ENCODE results near the gene MORN3.
"Not testable (repeated sequence)": the region's sequence is repeated elsewhere in the genome, so short reads cannot be mapped to it uniquely, and the experiment has no call there.

The MORN3 gene

DNA sequence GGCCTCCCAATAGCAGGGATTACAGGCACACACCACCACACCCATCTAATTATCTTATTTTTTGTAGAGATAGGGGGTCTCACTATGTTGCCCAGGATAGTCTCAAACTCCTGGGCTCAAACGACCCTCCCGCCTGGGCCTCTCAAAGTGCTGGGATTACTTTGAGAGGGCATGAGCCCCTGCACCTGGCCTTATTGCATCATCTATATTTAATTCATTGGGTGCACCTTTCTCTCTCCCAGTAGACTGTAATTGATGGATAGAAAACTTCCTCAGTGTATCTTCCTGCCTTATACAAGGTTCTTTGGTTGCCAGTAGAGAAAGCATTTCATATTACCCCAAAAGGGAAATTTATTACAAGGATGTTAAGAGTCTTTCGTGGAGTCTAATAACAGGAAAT lies 8.9 kb upstream of the MORN3 start:
- no peak for DNase-seq (ENCODE audit: low read depth in 1 of 2, low spot score in 1 of 2)
- no peak for TF ChIP-seq JUND (IDR thresholded peaks at IDR 0.05; ENCODE audit: low read depth)
- in situ Hi-C loops (cut with HindIII; ENCODE audit: low pct_unique_long_range_greater_than_20kb, low sequenced_read_pairs) = no loop called here

- no peak for DNase-seq (ENCODE audit: low read depth in 1 of 2, low spot score in 1 of 2)
- no peak for TF ChIP-seq JUND (IDR thresholded peaks at IDR 0.05; ENCODE audit: low read depth)
- in situ Hi-C loops (cut with HindIII; ENCODE audit: low pct_unique_long_range_greater_than_20kb, low sequenced_read_pairs) = no loop called here
These were observed 6.7 kb upstream of the MORN3 start for GRCh38 chr12:121676190-121676589.

GRCh38 chr12:121673013-121673511 lies 3.6 kb upstream of the MORN3 start:
- DNase-seq (ENCODE audit: low read depth in 1 of 2, low spot score in 1 of 2) = peak; percentile 46 to 81
- in situ Hi-C loops (cut with HindIII; ENCODE audit: low pct_unique_long_range_greater_than_20kb, low sequenced_read_pairs) = no loop called here

DNA sequence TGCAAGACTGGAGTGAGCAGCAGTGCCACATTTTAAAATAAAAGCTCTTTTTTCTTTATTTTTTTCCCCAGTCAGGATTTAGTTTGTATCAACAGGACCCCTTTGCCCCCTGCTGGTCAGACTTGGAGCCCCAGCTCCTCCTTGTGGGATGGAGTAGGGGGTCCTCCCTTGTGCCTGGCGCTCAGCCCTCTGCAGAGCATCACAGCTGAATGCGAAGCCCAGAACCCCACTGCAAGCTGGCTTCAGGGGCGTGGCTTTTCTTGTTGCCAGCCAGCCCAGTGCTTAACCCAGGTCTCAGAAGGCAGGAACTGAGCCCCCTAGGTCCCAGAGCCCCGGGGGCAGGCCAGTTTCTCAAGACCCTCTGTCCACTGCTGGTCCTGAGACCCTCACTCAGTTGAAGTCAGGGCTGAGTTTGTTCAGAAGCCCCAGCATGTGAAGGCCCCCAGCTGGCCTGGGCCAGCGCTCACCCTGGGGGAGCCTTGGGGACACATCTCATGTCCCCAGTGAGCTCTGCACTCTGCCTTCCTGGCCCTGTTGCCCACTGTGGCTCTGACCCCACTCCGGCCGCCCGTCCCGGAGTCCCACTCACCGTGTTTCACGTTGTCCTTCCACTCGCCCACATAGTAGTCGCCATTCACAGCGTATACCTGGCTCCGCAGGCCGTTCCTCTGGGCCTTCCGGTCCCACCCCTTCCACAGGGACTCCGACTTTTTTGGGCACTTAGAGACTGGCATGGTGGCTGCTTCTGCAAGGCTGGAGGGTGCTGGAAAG lies 519 bp downstream of the MORN3 start:
- in situ Hi-C loops (cut with HindIII; ENCODE audit: low pct_unique_long_range_greater_than_20kb, low sequenced_read_pairs) = no loop called here
- TF ChIP-seq JUND (IDR thresholded peaks at IDR 0.05; ENCODE audit: low read depth) = no peak
- peak in 1 of 2 experiments; percentile 36 for DNase-seq (ENCODE audit: low read depth in 1 of 2, low spot score in 1 of 2)

More at GRCh38 chr12:121673013-121673511, 3.6 kb upstream of the MORN3 start:
- no peak for TF ChIP-seq JUND (IDR thresholded peaks at IDR 0.05; ENCODE audit: low read depth)

GRCh38 chr12:121666829-121667228 lies 2.6 kb downstream of the MORN3 start:
- in situ Hi-C loops (cut with HindIII; ENCODE audit: low pct_unique_long_range_greater_than_20kb, low sequenced_read_pairs); DNase-seq (ENCODE audit: low read depth in 1 of 2, low spot score in 1 of 2): not testable (repeated sequence)

- TF ChIP-seq JUND (IDR thresholded peaks at IDR 0.05; ENCODE audit: low read depth) = no peak
- no peak for DNase-seq (ENCODE audit: low read depth in 1 of 2, low spot score in 1 of 2)
- in situ Hi-C loops (cut with HindIII; ENCODE audit: low pct_unique_long_range_greater_than_20kb, low sequenced_read_pairs) = no loop called here
These were observed 5.9 kb downstream of the MORN3 start for GRCh38 chr12:121663610-121663929.

- DNase-seq (ENCODE audit: low read depth in 1 of 2, low spot score in 1 of 2); in situ Hi-C loops (cut with HindIII; ENCODE audit: low pct_unique_long_range_greater_than_20kb, low sequenced_read_pairs): not testable (repeated sequence)
These were observed 7.9 kb downstream of the MORN3 start for GRCh38 chr12:121661353-121662105.

DNA sequence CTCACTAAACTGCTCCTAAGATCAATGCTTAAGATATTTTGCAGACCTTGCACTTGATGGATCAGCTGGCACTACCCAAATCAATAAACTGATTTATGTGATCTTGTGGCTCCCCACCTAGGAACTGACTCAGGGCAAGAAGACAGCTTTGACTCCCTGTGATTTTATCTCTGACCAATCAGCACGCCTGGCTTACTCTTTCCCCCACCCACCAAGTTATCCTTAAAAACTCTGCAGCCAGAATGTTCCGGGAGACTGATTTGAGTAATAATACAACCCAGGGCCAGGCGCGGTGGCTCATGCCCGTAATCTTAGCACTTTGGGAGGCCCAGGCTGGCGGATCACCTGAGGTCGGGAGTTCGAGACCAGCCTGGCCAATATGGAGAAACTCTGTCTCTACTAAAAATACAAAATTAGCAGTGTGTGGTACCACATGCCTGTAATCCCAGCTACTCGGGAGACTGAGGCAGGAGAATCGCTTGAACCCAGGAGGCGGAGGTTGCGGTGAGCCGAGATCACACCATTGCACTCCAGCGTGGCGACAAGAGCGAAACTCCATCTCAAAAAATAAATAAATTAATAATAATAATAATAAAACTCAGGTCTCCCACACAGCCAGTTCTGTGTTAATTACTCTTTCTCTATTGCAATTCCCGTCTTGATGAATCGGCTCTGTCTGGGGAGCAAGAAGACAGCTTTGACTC lies 12.0 kb downstream of the MORN3 start:
- in situ Hi-C loops (cut with HindIII; ENCODE audit: low pct_unique_long_range_greater_than_20kb, low sequenced_read_pairs) = no loop called here
- no peak for TF ChIP-seq JUND (IDR thresholded peaks at IDR 0.05; ENCODE audit: low read depth)

GRCh38 chr12:121656122-121656521 lies 13.3 kb downstream of the MORN3 start:
- no peak for DNase-seq (ENCODE audit: low read depth in 1 of 2, low spot score in 1 of 2)
- TF ChIP-seq JUND (IDR thresholded peaks at IDR 0.05; ENCODE audit: low read depth) = no peak
- in situ Hi-C loops (cut with HindIII; ENCODE audit: low pct_unique_long_range_greater_than_20kb, low sequenced_read_pairs) = no loop called here

More for the DNA sequence above, 12.0 kb downstream of the MORN3 start:
- no peak for DNase-seq (ENCODE audit: low read depth in 1 of 2, low spot score in 1 of 2)

DNA sequence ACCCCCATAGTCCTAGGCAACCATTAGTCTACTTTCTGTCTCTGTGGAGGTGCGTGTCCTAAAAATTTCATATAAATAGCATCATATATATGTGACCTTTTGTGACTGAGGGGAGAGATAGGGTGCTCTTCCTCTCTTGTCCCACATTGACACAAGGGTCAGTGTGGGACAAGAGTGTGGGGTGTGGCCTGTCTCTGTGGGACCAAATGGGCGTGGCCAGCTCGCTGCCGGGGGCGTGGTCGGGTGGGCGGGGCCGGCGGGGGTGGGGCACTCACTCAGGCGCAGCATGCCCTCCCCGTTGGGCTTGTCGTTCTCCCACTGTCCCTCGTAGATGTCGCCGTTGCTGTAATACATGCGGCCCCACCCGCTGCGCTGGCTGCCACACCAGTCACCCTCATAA lies 15.5 kb downstream of the MORN3 start:
- TF ChIP-seq JUND (IDR thresholded peaks at IDR 0.05; ENCODE audit: low read depth) = no peak
- peak in 1 of 2 experiments; percentile 26 for DNase-seq (ENCODE audit: low read depth in 1 of 2, low spot score in 1 of 2)
- in situ Hi-C loops (cut with HindIII; ENCODE audit: low pct_unique_long_range_greater_than_20kb, low sequenced_read_pairs) = no loop called here

DNA sequence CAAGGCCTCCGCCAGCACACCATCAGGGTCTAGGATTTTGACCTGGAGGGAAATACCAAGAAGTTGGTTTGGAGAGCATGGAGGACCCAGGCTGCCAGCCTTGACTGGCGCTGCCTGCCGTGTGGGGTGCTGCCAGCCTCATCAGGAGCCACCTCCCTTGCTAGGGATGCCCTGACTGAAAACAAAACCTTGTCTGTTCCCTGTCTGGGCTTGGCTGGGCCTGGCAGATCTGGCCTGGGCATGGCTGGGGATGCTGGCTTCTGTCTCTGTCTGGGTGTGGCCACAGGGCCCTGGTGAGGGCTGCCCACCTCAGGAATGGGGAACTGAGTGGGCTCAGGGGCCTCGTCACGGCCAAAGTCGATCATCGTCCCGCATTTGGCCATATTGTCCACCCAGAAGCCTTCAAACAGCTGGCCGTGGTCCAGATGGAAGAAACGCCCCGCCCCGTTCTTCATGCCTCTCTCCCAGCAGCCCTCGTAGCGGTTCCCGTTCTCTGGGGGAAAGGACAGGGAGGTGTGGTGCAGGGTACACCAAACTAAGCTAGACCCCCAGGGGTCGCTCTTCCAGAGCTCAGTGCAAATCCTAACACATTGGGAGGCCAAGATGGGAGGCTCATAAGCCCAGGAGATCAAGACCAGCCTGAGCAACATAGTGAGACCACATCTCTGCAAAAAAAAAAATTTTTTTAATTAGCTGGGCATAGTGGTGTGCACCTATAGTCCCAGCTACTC lies 16.5 kb downstream of the MORN3 start:
- no peak for TF ChIP-seq JUND (IDR thresholded peaks at IDR 0.05; ENCODE audit: low read depth)
- no peak for DNase-seq (ENCODE audit: low read depth in 1 of 2, low spot score in 1 of 2)
- in situ Hi-C loops (cut with HindIII; ENCODE audit: low pct_unique_long_range_greater_than_20kb, low sequenced_read_pairs) = no loop called here

DNA sequence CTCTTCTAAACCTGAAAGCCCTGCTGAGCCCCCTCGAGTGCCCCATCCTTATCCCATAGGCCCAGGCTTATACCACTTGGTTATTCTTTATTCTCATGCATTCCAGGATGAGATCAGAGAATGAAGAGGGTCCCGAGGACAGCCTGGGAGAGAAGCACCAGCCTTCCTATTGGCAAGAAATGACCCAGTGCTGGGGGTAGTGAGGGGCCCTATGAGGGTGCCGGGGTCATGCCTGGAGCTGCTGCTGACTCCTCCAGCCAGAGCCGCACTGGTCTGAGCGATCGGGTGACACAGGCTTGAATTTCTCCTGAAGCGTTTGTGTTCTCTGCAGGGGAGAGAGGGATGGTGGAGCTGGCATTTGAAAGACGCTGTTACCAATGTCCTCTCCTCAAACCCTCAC lies 18.1 kb downstream of the MORN3 start:
- in situ Hi-C loops (cut with HindIII; ENCODE audit: low pct_unique_long_range_greater_than_20kb, low sequenced_read_pairs) = no loop called here
- no peak for TF ChIP-seq JUND (IDR thresholded peaks at IDR 0.05; ENCODE audit: low read depth)

More for the DNA sequence above, 18.1 kb downstream of the MORN3 start:
- DNase-seq (ENCODE audit: low read depth in 1 of 2, low spot score in 1 of 2) = no peak

Measured in T47D (cell line).